ENCODE results near the gene MST1. TPM values are rescaled to one million over a fixed set of nuclear protein-coding genes. Genes with fewer than 3 reads are reported as not detected.

The MST1 gene
- total RNA-seq, 1 experiment from 2014 or later = 1.7 TPM

- Histone ChIP-seq H3K4me2 (ENCODE audit: low read length) (no peak overlapping the region), H3K9me2 (replicated peaks; ENCODE audit: low read length) (no peaks in the 10 kb centered on the region), H2AFZ (ENCODE audit: low read length) (no peak overlapping the region), H3K4me3 (ENCODE audit: low read length) (no peak overlapping the region), H3K9me3 (ENCODE audit: low read length) (no peaks in the 10 kb centered on the region), H4K20me1 (ENCODE audit: low read length) (no peaks in the 10 kb centered on the region), H3K27me3 (ENCODE audit: low read length) (no peaks in the 10 kb centered on the region), H3K36me3 (ENCODE audit: low read depth, low read length) (peaks cover 26% of the 10 kb centered on the region; the same call in 1 of the 2 replicates), H3F3A (ENCODE audit: low read length, unreplicated experiment) (no peaks in the 10 kb centered on the region), H3K27ac (ENCODE audit: low read length) (no peak overlapping the region), H3K79me2 (ENCODE audit: low read length) (no peaks in the 10 kb centered on the region), H3K4me1 (ENCODE audit: insufficient read depth, low read length) (no peaks in the 10 kb centered on the region), H3K9ac (ENCODE audit: low read length) (no peak overlapping the region)
- CTCF ChIA-PET = no interaction called here
- DNase-seq = no peak
- intact Hi-C loops (cut with micrococcal nuclease) = no loop called here
- POLR2A ChIA-PET (ENCODE audit: unreplicated experiment) = no interaction called here
- no peak for TF ChIP-seq EZH2phosphoT487 (IDR thresholded peaks at IDR 0.05; ENCODE audit: borderline replicate concordance, low read length)
- TF ChIP-seq CTCF (conservative IDR thresholded peaks at IDR 0.05; ENCODE audit: low read depth, low read length) = no peak
- TF ChIP-seq EZH2 (IDR thresholded peaks at IDR 0.05; ENCODE audit: low read length, unreplicated experiment) = no peak
- BruUV-seq (replicated peaks) = no TSS peak
- no peak for ATAC-seq
Observed at GRCh38 chr3:49729966-49730609, 40.8 kb upstream of the MST1 start.

- Histone ChIP-seq H3K36me3 (ENCODE audit: low read depth, low read length) (peaks cover 18% of the 10 kb centered on the region; the same call in 1 of the 2 replicates), H3F3A (ENCODE audit: low read length, unreplicated experiment) (no peaks in the 10 kb centered on the region), H4K20me1 (ENCODE audit: low read length) (no peaks in the 10 kb centered on the region), H3K9ac (ENCODE audit: low read length) (no peak overlapping the region), H2AFZ (ENCODE audit: low read length) (no peak overlapping the region), H3K9me2 (replicated peaks; ENCODE audit: low read length) (no peaks in the 10 kb centered on the region), H3K9me3 (ENCODE audit: low read length) (no peaks in the 10 kb centered on the region), H3K4me2 (ENCODE audit: low read length) (no peak overlapping the region), H3K27me3 (ENCODE audit: low read length) (no peaks in the 10 kb centered on the region), H3K79me2 (ENCODE audit: low read length) (peaks cover 7% of the 10 kb centered on the region), H3K4me3 (ENCODE audit: low read length) (no peak overlapping the region), H3K27ac (ENCODE audit: low read length) (no peak overlapping the region), H3K4me1 (ENCODE audit: insufficient read depth, low read length) (peaks cover 10% of the 10 kb centered on the region)
- ChIA-PET POLR2A (ENCODE audit: unreplicated experiment) (no interaction called here), CTCF (no interaction called here)
- intact Hi-C loops (cut with micrococcal nuclease) = no loop called here
- DNase-seq (no peak), ATAC-seq (no peak)
- no peak for TF ChIP-seq EZH2 (IDR thresholded peaks at IDR 0.05; ENCODE audit: low read length, unreplicated experiment)
- no peak for TF ChIP-seq EZH2phosphoT487 (IDR thresholded peaks at IDR 0.05; ENCODE audit: borderline replicate concordance, low read length)
- TF ChIP-seq CTCF (conservative IDR thresholded peaks at IDR 0.05; ENCODE audit: low read depth, low read length) = no peak
- no TSS peak for BruUV-seq (replicated peaks)
Observed at GRCh38 chr3:49727924-49728361, 38.7 kb upstream of the MST1 start.

GRCh38 chr3:49727154-49727923, 38.1 kb upstream of the MST1 start:
- CTCF ChIA-PET = no interaction called here

More at GRCh38 chr3:49727154-49727923, 38.1 kb upstream of the MST1 start:
- H3K9me2 ChIP-seq (replicated peaks; ENCODE audit: low read length) = no peaks in the 10 kb centered on the region
- TF ChIP-seq EZH2 (IDR thresholded peaks at IDR 0.05; ENCODE audit: low read length, unreplicated experiment) (no peak), CTCF (conservative IDR thresholded peaks at IDR 0.05; ENCODE audit: low read depth, low read length) (no peak), EZH2phosphoT487 (IDR thresholded peaks at IDR 0.05; ENCODE audit: borderline replicate concordance, low read length) (no peak)
- H3K4me2 ChIP-seq (ENCODE audit: low read length) = no peak overlapping the region
- no peak overlapping the region for H3K27ac ChIP-seq (ENCODE audit: low read length)
- H4K20me1 ChIP-seq (ENCODE audit: low read length) = no peaks in the 10 kb centered on the region
- ATAC-seq (no peak), DNase-seq (no peak)
- H3K9me3 ChIP-seq (ENCODE audit: low read length) = no peaks in the 10 kb centered on the region
- H3F3A ChIP-seq (ENCODE audit: low read length, unreplicated experiment) = no peaks in the 10 kb centered on the region
- no peak overlapping the region for H3K9ac ChIP-seq (ENCODE audit: low read length)
- H3K4me3 ChIP-seq (ENCODE audit: low read length) = no peak overlapping the region
- peaks cover 16% of the 10 kb centered on the region for H3K36me3 ChIP-seq (ENCODE audit: low read depth, low read length)
- peaks cover 16% of the 10 kb centered on the region for H3K4me1 ChIP-seq (ENCODE audit: insufficient read depth, low read length)
- no peak overlapping the region for H2AFZ ChIP-seq (ENCODE audit: low read length)
- intact Hi-C loops (cut with micrococcal nuclease) = no loop called here
- no peaks in the 10 kb centered on the region for H3K27me3 ChIP-seq (ENCODE audit: low read length)
- POLR2A ChIA-PET (ENCODE audit: unreplicated experiment) = no interaction called here
- peaks cover 13% of the 10 kb centered on the region for H3K79me2 ChIP-seq (ENCODE audit: low read length)
- BruUV-seq (replicated peaks) = no TSS peak
